ENCODE measurements around the gene AP2S1. TPM values are rescaled to one million over a fixed set of nuclear protein-coding genes. Genes with fewer than 3 reads are reported as not detected.
A peak's percentile ranks its signal among the peaks of the same experiment; 100 is the strongest.
"Not testable (repeated sequence)": the region's sequence is repeated elsewhere in the genome, so short reads cannot be mapped to it uniquely, and the experiment has no call there.

Gene AP2S1
- total RNA-seq, 1 donor from 2014 or later, result 96.6 TPM

DNA sequence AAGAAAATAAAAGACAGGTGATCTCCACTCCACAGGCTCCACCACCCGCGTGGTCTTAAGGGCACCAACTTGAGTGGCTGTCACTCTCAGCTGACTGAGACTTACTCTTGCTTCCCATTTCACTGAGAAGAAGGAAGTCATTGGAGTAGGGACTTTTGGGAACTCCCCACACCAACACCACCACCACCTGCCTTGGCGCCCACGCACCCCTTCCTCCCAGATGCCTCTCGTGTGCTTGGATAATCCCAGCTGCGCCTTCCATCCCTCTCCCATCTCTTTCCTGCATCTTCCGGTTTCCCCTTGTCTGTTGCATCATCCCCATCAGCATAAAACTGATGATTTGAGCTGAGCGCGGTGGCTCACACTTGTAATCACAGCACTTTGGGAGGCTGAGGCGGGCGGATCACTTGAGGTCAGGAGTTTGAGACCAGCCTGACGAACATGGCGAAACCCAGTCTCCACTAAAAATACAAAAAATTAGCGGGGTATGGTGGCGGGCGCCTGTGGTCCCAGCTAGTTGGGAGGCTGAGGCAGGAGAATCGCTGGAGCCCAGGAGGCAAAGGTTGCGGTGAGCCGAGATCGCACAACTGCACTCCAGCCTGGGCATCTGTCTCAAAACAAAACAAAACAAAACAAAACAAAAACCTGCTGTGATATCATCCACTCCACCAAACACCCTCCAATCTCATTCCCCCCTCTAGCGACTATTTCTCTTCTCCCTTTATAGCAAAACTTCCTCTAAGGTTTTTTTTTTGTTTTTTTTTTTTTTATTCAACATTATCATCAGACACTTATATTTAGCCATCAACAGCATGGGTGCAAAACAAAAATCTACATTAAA is 25.5 kb downstream of the AP2S1 start:
- no peaks in the 10 kb centered on the region for H3K36me3 ChIP-seq
- H3K4me3 ChIP-seq, result no peak overlapping the region
- no peaks in the 10 kb centered on the region for H3K4me1 ChIP-seq
- no peaks in the 10 kb centered on the region for H3K9me3 ChIP-seq
- peak overlapping the region in 1 of 2 donors; percentile 10 for H3K27ac ChIP-seq
- TF ChIP-seq, protein P1, sequence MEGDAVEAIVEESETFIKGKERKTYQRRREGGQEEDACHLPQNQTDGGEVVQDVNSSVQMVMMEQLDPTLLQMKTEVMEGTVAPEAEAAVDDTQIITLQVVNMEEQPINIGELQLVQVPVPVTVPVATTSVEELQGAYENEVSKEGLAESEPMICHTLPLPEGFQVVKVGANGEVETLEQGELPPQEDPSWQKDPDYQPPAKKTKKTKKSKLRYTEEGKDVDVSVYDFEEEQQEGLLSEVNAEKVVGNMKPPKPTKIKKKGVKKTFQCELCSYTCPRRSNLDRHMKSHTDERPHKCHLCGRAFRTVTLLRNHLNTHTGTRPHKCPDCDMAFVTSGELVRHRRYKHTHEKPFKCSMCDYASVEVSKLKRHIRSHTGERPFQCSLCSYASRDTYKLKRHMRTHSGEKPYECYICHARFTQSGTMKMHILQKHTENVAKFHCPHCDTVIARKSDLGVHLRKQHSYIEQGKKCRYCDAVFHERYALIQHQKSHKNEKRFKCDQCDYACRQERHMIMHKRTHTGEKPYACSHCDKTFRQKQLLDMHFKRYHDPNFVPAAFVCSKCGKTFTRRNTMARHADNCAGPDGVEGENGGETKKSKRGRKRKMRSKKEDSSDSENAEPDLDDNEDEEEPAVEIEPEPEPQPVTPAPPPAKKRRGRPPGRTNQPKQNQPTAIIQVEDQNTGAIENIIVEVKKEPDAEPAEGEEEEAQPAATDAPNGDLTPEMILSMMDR (IDR thresholded peaks at IDR 0.05), result no peak
- intact Hi-C loops (cut with DNase I), result no loop called here
- no peak for DNase-seq (ENCODE audit: low spot score in 2 of 2)
- no peaks in the 10 kb centered on the region for H3K27me3 ChIP-seq

DNA sequence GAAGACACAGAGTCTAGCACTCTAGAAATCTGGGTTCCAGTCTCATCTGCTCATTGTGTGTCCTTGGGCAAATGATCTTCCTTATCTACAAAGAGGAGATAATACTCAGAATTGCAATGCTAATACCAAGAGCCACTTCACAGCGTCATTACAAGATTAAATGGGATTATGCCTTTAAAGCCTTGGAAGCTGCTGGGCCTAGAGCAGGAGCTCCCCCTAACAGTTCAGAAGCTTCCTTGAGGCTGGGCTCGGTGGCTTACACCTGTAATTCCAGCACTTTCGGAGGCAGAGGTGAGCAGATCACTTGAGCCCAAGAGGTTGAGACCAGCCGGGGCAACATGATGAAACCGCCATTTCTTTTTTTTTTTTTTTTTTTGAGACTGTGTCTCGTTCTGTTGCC is 27.6 kb downstream of the AP2S1 start:
- H3K27ac ChIP-seq, result no peak overlapping the region
- no peaks in the 10 kb centered on the region for H3K36me3 ChIP-seq
- DNase-seq (ENCODE audit: low spot score in 2 of 2), result no peak
- H3K4me3 ChIP-seq, result no peak overlapping the region
- H3K27me3 ChIP-seq, result no peaks in the 10 kb centered on the region
- no peaks in the 10 kb centered on the region for H3K9me3 ChIP-seq
- TF ChIP-seq, protein P1 (IDR thresholded peaks at IDR 0.05), result no peak
- intact Hi-C loops (cut with DNase I), result no loop called here
- H3K4me1 ChIP-seq, result no peaks in the 10 kb centered on the region

DNA sequence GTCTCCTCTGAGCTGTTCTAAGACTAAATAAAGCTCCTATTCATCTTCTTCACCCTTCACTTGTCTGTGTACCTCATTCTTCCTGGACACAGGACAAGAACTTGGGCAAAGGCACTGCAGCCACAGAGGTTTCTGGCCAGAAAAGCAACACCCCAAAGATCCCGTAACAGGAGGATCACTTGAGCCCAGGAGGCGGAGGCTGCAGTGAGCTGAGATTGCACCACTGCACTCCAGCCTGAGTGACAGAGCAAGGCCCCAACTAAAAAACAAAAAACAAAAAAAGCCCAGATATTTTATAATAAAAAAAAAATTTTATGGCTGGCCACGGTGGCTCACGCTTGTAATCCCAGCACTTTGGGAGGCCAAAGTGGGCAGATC is 28.2 kb downstream of the AP2S1 start:
- intact Hi-C loops (cut with DNase I); H3K27me3 ChIP-seq; H3K27ac ChIP-seq: not testable (repeated sequence)

DNA sequence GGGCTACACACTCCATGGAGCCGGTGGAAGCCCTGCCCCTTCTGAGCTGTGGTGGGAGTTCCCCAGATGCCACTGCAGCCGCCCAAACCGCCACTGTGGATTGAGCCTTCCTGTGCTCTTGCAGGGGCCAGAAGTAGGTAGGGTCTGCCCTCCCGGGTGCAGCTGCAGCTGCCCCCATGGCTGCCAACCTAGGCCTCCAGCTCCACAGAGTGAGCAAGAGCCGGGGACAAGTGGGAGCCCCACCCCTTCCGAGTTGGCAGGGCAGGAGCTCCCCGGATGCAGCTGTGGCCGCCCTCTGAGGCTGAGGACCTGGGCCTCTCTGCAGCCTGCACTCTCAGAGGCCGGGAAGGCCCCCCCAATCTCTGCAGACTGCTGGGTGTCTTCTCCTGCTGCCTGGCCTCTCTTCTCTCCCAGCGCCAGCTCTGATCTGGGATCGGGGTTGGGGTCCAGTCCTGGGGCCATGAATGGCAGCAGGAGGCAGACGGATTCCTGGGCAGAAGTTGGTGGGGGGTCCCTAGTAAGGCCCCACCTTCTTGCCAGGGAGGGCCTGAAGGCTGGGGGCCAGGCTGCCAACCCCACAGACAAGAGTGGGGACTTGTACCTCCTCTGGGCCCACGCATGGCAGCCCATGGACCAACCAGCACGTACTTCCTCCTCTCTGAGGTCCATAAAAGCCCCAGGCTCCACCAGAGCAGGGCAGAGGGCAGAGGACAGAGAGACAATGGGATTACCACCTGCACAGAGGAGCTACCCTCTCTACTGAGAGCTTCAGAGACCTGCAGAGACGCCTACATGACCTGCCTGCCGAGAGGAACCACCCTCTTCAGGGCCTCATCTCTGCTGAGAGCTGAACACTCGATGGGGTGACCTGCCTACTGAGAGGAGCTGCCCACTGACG is 28.9 kb downstream of the AP2S1 start:
- no peak overlapping the region for H3K4me3 ChIP-seq
- H3K27me3 ChIP-seq, result no peaks in the 10 kb centered on the region
- TF ChIP-seq, protein P1 (IDR thresholded peaks at IDR 0.05), result no peak
- DNase-seq (ENCODE audit: low spot score in 2 of 2), result no peak
- H3K9me3 ChIP-seq, result no peaks in the 10 kb centered on the region
- H3K36me3 ChIP-seq, result no peaks in the 10 kb centered on the region
- intact Hi-C loops (cut with DNase I), result no loop called here
- H3K4me1 ChIP-seq, result no peaks in the 10 kb centered on the region
- H3K27ac ChIP-seq, result no peak overlapping the region

More for the DNA sequence above, 28.2 kb downstream of the AP2S1 start:
- not testable (repeated sequence) for H3K4me3 ChIP-seq; H3K9me3 ChIP-seq; H3K4me1 ChIP-seq; DNase-seq (ENCODE audit: low spot score in 2 of 2); H3K36me3 ChIP-seq

DNA sequence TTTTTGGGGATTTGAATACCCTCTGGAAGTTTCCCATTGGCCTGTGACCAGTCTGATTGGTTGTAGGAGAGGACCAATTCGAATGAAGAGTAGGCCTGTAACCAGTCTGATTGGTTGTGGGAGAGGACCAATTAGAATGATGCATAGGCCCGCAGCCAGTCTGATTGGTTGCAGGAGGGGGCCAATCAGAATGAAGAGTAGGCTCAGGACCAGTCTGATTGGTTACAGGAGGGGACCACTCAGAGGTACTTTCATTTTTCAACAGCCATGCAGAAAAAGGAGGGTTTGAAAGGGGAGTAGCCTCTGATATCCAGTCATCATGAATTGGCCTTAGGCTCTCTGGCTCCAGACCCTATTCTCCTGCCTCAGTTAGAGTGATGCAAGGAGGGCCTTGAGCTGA is 31.8 kb downstream of the AP2S1 start:
- no peaks in the 10 kb centered on the region for H3K36me3 ChIP-seq

More for the DNA sequence above, 31.8 kb downstream of the AP2S1 start:
- H3K27me3 ChIP-seq, result no peaks in the 10 kb centered on the region
- TF ChIP-seq, protein P1 (IDR thresholded peaks at IDR 0.05), result no peak
- no peak overlapping the region for H3K4me3 ChIP-seq
- no peaks in the 10 kb centered on the region for H3K9me3 ChIP-seq
- intact Hi-C loops (cut with DNase I), result no loop called here
- H3K27ac ChIP-seq, result no peak overlapping the region
- peaks cover 0 to under 1% of the 10 kb centered on the region in 2 donors for H3K4me1 ChIP-seq
- DNase-seq (ENCODE audit: low spot score in 2 of 2), result no peak
